Astrocyte (in vitro differentiated cells and primary cell): ENCODE measurements around the gene C1orf35. TPM values are rescaled to one million over a fixed set of nuclear protein-coding genes. Genes with fewer than 3 reads are reported as not detected.

ENCODE experiments used
- DNase-seq: peaks from one replicate; pipeline ENCODE4 v3.0.0-alpha.2; 2010; ENCODE audit warnings: low read depth
- FAIRE-seq: peaks from 2 replicates; lab custom pipeline; 2011; peaks lifted over from hg19 to GRCh38; lab: Jason Lieb, UNC
- H2AFZ ChIP-seq: 2 replicates; pipeline ENCODE4 v1.6.0; 2012; ENCODE audit warnings: low read depth, low read length, inconsistent platforms
- H3K27ac ChIP-seq: 2 replicates; pipeline ENCODE4 v1.5.1; 2011; ENCODE audit warnings: low read depth, low read length, inconsistent platforms
- H3K27me3 ChIP-seq: 2 replicates; pipeline ENCODE4 v1.6.0; 2011; ENCODE audit warnings: low read length, inconsistent platforms; ENCODE audit not compliant: insufficient read depth
- H3K36me3 ChIP-seq: 2 replicates; pipeline ENCODE4 v1.5.1; 2011; ENCODE audit warnings: low read length, inconsistent platforms; ENCODE audit not compliant: insufficient read depth
- H3K4me1 ChIP-seq: 2 replicates; pipeline ENCODE4 v1.5.1; 2011; ENCODE audit warnings: low read length, inconsistent platforms; ENCODE audit not compliant: insufficient read depth
- H3K4me2 ChIP-seq: 2 replicates; pipeline ENCODE4 v1.6.0; 2012; ENCODE audit warnings: low read length, inconsistent platforms
- H3K4me3 ChIP-seq: 2 replicates; pipeline ENCODE4 v1.5.1; 2011; ENCODE audit warnings: low read depth, mild to moderate bottlenecking, low read length, inconsistent platforms; ENCODE audit not compliant: insufficient read depth
- H3K79me2 ChIP-seq: 2 replicates; pipeline ENCODE4 v1.6.0; 2012; ENCODE audit warnings: mild to moderate bottlenecking, low read length, inconsistent platforms; ENCODE audit not compliant: insufficient read depth
- H3K9ac ChIP-seq: 2 replicates; pipeline ENCODE4 v1.6.0; 2012; ENCODE audit warnings: mild to moderate bottlenecking, low read length, inconsistent platforms
- H3K9me3 ChIP-seq: 2 replicates; pipeline ENCODE4 v1.5.1; 2012; ENCODE audit warnings: low read depth, mild to moderate bottlenecking, low read length, inconsistent platforms; ENCODE audit not compliant: insufficient read depth
- H4K20me1 ChIP-seq: 2 replicates; pipeline ENCODE4 v1.6.0; 2012; ENCODE audit warnings: low read length, inconsistent platforms; ENCODE audit not compliant: insufficient read depth
- H3K27ac Mint-ChIP-seq: one replicate; pipeline ENCODE4 v1.8.0; 2021; ENCODE audit warnings: mild to moderate bottlenecking, mixed read lengths; ENCODE audit not compliant: unreplicated experiment
- H3K27me3 Mint-ChIP-seq: one replicate; pipeline ENCODE4 v1.8.0; 2021; ENCODE audit warnings: low read depth, mixed read lengths; ENCODE audit not compliant: unreplicated experiment
- H3K36me3 Mint-ChIP-seq: one replicate; pipeline ENCODE4 v1.8.0; 2021; ENCODE audit warnings: low read depth, mixed read lengths; ENCODE audit not compliant: unreplicated experiment
- H3K4me1 Mint-ChIP-seq: one replicate; pipeline ENCODE4 v1.8.0; 2021; ENCODE audit warnings: low read depth, mixed read lengths; ENCODE audit not compliant: unreplicated experiment
- H3K4me3 Mint-ChIP-seq: one replicate; pipeline ENCODE4 v1.8.0; 2021; ENCODE audit warnings: mild to moderate bottlenecking, moderate library complexity, mixed read lengths; ENCODE audit not compliant: unreplicated experiment
- H3K9me3 Mint-ChIP-seq: one replicate; pipeline ENCODE4 v1.8.0; 2021; ENCODE audit warnings: mild to moderate bottlenecking, mixed read lengths; ENCODE audit not compliant: unreplicated experiment
- CTCF ChIP-seq: IDR thresholded peaks from 2 replicates; pipeline ENCODE4 v1.5.1; 2011; ENCODE audit warnings: low read depth, mild to moderate bottlenecking, inconsistent platforms, low read length, moderate library complexity; ENCODE audit not compliant: insufficient read depth
- EZH2 ChIP-seq: IDR thresholded peaks from 2 replicates; pipeline ENCODE4 v1.6.1; 2012; ENCODE audit warnings: mild to moderate bottlenecking, low read length, inconsistent platforms; ENCODE audit not compliant: insufficient read depth
- total RNA-seq: library from RNA; stranded (reverse); gene quantifications from 2 replicates; pipeline ENCODE4 v1.2.1, GENCODE V29; 2021

C1orf35 gene
- total RNA-seq, 1 donor from 2014 or later: 21.8 TPM

GRCh38 chr1:228100822-228101613 lies 2.1 kb downstream of the C1orf35 start:
- Mint-ChIP-seq H3K27ac (no peak overlapping the region), H3K27me3 (no peaks in the 10 kb centered on the region), H3K9me3 (no peaks in the 10 kb centered on the region), H3K4me1 (peaks cover 11% of the 10 kb centered on the region), H3K4me3 (peak overlapping the region; percentile 81), H3K36me3 (peaks cover 12% of the 10 kb centered on the region)
- no peaks in the 10 kb centered on the region for H3K27me3 ChIP-seq
- FAIRE-seq: no peak
- peak overlapping the region; percentile 84 for H3K9ac ChIP-seq
- H3K4me2 ChIP-seq: peak overlapping the region; percentile 90
- DNase-seq: no peak
- no peak overlapping the region for H3K4me3 ChIP-seq
- H3K27ac ChIP-seq: no peak overlapping the region
- peaks cover 60% of the 10 kb centered on the region for H4K20me1 ChIP-seq
- TF ChIP-seq EZH2 (no peak), CTCF (no peak)
- no peak overlapping the region for H2AFZ ChIP-seq
- peaks cover 74% of the 10 kb centered on the region for H3K79me2 ChIP-seq
- peaks cover 4% of the 10 kb centered on the region for H3K4me1 ChIP-seq
- no peaks in the 10 kb centered on the region for H3K9me3 ChIP-seq
- peaks cover 15% of the 10 kb centered on the region for H3K36me3 ChIP-seq

- Mint-ChIP-seq H3K36me3 (peaks cover 17% of the 10 kb centered on the region), H3K27ac (no peak overlapping the region), H3K4me3 (peak overlapping the region; percentile 45), H3K27me3 (no peaks in the 10 kb centered on the region), H3K9me3 (peaks cover 3% of the 10 kb centered on the region), H3K4me1 (peaks cover 23% of the 10 kb centered on the region)
- Histone ChIP-seq H3K4me1 (peaks cover 4% of the 10 kb centered on the region), H3K27me3 (no peaks in the 10 kb centered on the region), H3K9ac (no peak overlapping the region), H4K20me1 (peaks cover 77% of the 10 kb centered on the region), H3K79me2 (peaks cover 91% of the 10 kb centered on the region), H3K36me3 (peaks cover 15% of the 10 kb centered on the region), H3K4me3 (no peak overlapping the region), H3K9me3 (peaks cover 4% of the 10 kb centered on the region), H2AFZ (no peak overlapping the region), H3K4me2 (no peak overlapping the region), H3K27ac (no peak overlapping the region)
- FAIRE-seq: no peak
- no peak for TF ChIP-seq CTCF
- no peak for TF ChIP-seq EZH2
- no peak for DNase-seq
These were observed 3.8 kb downstream of the C1orf35 start for GRCh38 chr1:228099331-228099732.
